GM19240 (cell line): ENCODE measurements around the gene CEBPA.

Experiments
- DNase-seq: peaks from one replicate; pipeline ENCODE4 v3.0.0; 2011; ENCODE audit warnings: low spot score; ENCODE audit not compliant: insufficient read length

The CEBPA gene

DNA sequence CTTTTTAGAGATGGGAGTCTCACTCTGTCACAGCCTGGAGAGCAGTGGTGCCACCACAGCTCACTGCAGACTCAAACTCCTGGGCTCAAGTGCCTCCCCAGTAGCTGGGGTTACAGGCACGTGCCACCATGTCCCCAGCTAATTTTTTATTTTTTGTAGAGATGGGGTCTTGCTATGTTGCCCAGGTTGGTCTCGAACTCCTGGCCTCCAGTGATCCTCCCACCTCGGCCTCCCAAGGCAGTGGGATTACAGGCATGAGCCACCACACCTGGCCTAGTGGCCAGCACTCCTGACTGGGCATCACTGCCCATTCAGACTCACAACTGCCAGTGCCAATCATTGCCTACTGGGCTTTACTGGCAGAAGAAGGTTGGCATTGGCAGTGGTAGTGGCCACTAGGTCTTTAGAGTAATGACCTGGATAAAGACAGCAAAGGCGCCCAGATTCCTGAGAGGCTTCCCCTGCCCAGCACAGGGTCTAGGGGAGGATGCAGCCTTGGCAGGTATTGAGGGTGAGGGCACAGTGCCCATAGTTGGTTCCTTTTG lies 49.8 kb downstream of the CEBPA start:
- no peak for DNase-seq

- no peak for DNase-seq
These were observed 50.7 kb downstream of the CEBPA start for GRCh38 chr19:33251526-33252090.

GRCh38 chr19:33251076-33251475 lies 51.3 kb downstream of the CEBPA start:
- no peak for DNase-seq

- DNase-seq, result no peak
These were observed 51.8 kb downstream of the CEBPA start for GRCh38 chr19:33250500-33250899.
